Activated T-cell treated with anti-CD3 and anti-CD28 coated beads for 48 hours (primary cell): ENCODE data around the gene LCE1A.

ENCODE experiments used
- DNase-seq: peaks from one replicate; pipeline ENCODE4 v3.0.0-alpha.2; 2020; ENCODE audit warnings: low read depth

The LCE1A gene

GRCh38 chr1:152870831-152871730 is 43.8 kb downstream of the LCE1A start:
- no peak for DNase-seq

- no peak for DNase-seq
Observed at GRCh38 chr1:152871731-152872126, 44.5 kb downstream of the LCE1A start.

- no peak for DNase-seq
Observed at GRCh38 chr1:152873495-152873894, 46.2 kb downstream of the LCE1A start.

- no peak for DNase-seq
Observed at GRCh38 chr1:152876827-152877226, 49.6 kb downstream of the LCE1A start.
